Measurements from ENCODE around the gene PIGH. TPM values are rescaled to one million over a fixed set of nuclear protein-coding genes. Genes with fewer than 3 reads are reported as not detected.

The PIGH gene
- total RNA-seq, 1 donor from 2014 or later, result 26.4 TPM

GRCh38 chr14:67583711-67584644, 16.1 kb downstream of the PIGH start:
- H3K27me3 Mint-ChIP-seq, result no peaks in the 10 kb centered on the region
- no peak for DNase-seq
- no peak overlapping the region for H3K27ac Mint-ChIP-seq
- CTCF ChIA-PET, result interaction anchor here (0.5 to 9.8 kb wide), 20 partner anchors 8 to 156 kb away, joined by 3 to 180 read pairs (median 4); partner anchors contain the start of genes PIGH and RDH12
- POLR2A ChIA-PET, result interaction anchor here (1.0 to 1.2 kb wide), 3 partner anchors 16 to 120 kb away, joined by 3 to 8 read pairs (median 5); partner anchors contain the start of gene PIGH
- intact Hi-C loops (cut with micrococcal nuclease), result loop anchor here (1.0 kb wide), 2 partner anchors 83 to 120 kb away; no protein-coding TSS in a partner anchor
- H3K4me3 Mint-ChIP-seq, result no peak overlapping the region
- ATAC-seq (ENCODE audit: low read depth), result peak; percentile 80
- peak; percentile 46 for TF ChIP-seq CTCF (IDR thresholded peaks at IDR 0.05)
- no peaks in the 10 kb centered on the region for H3K9me3 Mint-ChIP-seq
- peaks cover 15% of the 10 kb centered on the region for H3K36me3 Mint-ChIP-seq (ENCODE audit: low read depth)
- H3K4me1 Mint-ChIP-seq, result peaks cover 5% of the 10 kb centered on the region

GRCh38 chr14:67582061-67582460, 18.0 kb downstream of the PIGH start:
- ATAC-seq (ENCODE audit: low read depth), result no peak
- no peak overlapping the region for H3K27ac Mint-ChIP-seq
- TF ChIP-seq CTCF (IDR thresholded peaks at IDR 0.05), result no peak
- H3K36me3 Mint-ChIP-seq (ENCODE audit: low read depth), result no peaks in the 10 kb centered on the region
- no peaks in the 10 kb centered on the region for H3K27me3 Mint-ChIP-seq
- H3K4me3 Mint-ChIP-seq, result no peak overlapping the region
- no peak for DNase-seq
- no peaks in the 10 kb centered on the region for H3K9me3 Mint-ChIP-seq
- ChIA-PET CTCF (interaction anchor here (0.8 to 9.8 kb wide), 6 partner anchors 83 to 156 kb away, joined by 3 to 180 read pairs (median 10); partner anchors contain the start of gene RDH12), POLR2A (no interaction called here)
- intact Hi-C loops (cut with micrococcal nuclease), result no loop called here
- H3K4me1 Mint-ChIP-seq, result peaks cover 5% of the 10 kb centered on the region

- ATAC-seq (ENCODE audit: low read depth), result no peak
- H3K4me1 Mint-ChIP-seq, result peaks cover 5% of the 10 kb centered on the region
- CTCF ChIA-PET, result interaction anchor here (0.8 to 9.8 kb wide), 7 partner anchors 10 to 156 kb away, joined by 3 to 180 read pairs (median 11); partner anchors contain the start of gene RDH12
- no peaks in the 10 kb centered on the region for H3K36me3 Mint-ChIP-seq (ENCODE audit: low read depth)
- no peak overlapping the region for H3K27ac Mint-ChIP-seq
- no peak for DNase-seq
- no peak overlapping the region for H3K4me3 Mint-ChIP-seq
- H3K27me3 Mint-ChIP-seq, result no peaks in the 10 kb centered on the region
- intact Hi-C loops (cut with micrococcal nuclease), result no loop called here
- no peaks in the 10 kb centered on the region for H3K9me3 Mint-ChIP-seq
- POLR2A ChIA-PET, result no interaction called here
- TF ChIP-seq CTCF (IDR thresholded peaks at IDR 0.05), result no peak
Measured at GRCh38 chr14:67581643-67582042, 18.4 kb downstream of the PIGH start.

GRCh38 chr14:67580336-67581171, 19.5 kb downstream of the PIGH start:
- POLR2A ChIA-PET, result no interaction called here
- intact Hi-C loops (cut with micrococcal nuclease), result no loop called here
- H3K27me3 Mint-ChIP-seq, result no peaks in the 10 kb centered on the region

More at GRCh38 chr14:67580336-67581171, 19.5 kb downstream of the PIGH start:
- H3K4me3 Mint-ChIP-seq, result no peak overlapping the region
- no peak for DNase-seq
- H3K27ac Mint-ChIP-seq, result no peak overlapping the region
- CTCF ChIA-PET, result interaction anchor here (1.1 to 9.8 kb wide), 6 partner anchors 9 to 155 kb away, joined by 3 to 180 read pairs (median 13); partner anchors contain the start of gene RDH12
- H3K4me1 Mint-ChIP-seq, result no peaks in the 10 kb centered on the region
- no peaks in the 10 kb centered on the region for H3K36me3 Mint-ChIP-seq (ENCODE audit: low read depth)
- H3K9me3 Mint-ChIP-seq, result no peaks in the 10 kb centered on the region
- no peak for TF ChIP-seq CTCF (IDR thresholded peaks at IDR 0.05)
- ATAC-seq (ENCODE audit: low read depth), result no peak

All from activated B cell treated with CpG ODN at 0.5 μM for 24 hours (primary cell).